Measurements from ENCODE around the gene DDIT4L.
"Not testable (repeated sequence)": the region's sequence is repeated elsewhere in the genome, so short reads cannot be mapped to it uniquely, and the experiment has no call there.

DDIT4L gene, protein sequence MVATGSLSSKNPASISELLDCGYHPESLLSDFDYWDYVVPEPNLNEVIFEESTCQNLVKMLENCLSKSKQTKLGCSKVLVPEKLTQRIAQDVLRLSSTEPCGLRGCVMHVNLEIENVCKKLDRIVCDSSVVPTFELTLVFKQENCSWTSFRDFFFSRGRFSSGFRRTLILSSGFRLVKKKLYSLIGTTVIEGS

DNA sequence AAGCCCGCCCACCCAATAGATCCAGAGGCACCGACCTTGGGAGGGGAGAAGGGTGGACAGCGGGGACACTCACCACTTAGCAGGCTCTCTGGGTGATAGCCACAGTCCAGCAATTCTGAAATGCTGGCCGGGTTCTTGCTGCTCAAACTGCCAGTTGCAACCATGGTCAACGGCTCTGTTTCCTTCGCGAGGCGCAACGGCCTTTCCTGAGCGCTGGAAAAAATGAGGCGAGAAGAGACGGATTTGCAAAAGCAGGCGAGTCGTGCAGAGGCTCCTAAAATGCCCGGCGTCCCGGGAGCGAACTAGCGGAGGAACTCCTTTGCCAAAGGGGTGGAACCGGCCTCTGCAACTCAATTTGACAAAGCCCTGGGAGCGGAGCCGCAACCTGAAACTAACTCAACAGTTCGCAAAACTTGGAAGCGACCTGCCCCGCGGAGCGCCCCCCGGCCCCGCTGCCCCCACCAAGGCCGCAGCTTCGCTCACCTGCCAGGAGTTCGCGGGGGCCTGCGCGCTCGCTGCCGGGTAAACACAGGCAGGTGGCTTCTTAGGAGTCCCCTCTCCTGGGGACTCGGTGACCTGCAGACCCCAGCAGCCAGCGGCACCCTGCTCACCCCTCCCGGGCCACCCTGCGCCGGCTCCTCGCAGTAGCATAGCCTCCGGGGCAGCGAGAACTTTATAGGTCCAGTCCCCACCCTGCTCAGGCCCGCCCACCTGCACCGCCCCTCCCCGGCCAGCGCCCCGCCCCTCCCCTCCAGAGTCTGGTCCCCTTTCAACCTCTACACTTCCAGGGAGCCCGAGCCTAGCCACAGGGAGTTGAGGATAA is at the start of gene DDIT4L:
Gene DDIT4L, minus strand, starts transcription at position 649 of the 823 bp plus-strand sequence. Its CDS starts 485 bp downstream, at position 164.
- no peak for DNase-seq

DNA sequence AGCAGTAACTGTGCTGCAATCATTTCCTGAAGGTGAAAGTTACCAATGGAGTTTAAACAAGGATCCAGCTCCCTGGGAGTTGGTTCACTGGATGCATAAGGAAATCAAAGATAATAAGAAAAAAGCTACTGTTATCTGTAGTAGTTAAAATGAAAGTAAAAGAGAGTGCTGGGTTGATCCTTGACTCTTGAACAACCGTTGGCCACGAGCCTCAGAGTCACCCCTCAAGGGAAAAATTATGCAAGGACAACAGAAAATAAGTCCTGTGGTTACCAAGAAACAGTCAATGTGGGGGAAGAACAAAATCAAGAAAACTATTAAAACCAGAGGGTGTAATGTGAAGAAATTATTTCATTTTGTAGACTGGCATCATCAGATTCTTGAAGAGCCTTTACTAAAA is 49.7 kb upstream of the DDIT4L start:
- DNase-seq: no peak

DNA sequence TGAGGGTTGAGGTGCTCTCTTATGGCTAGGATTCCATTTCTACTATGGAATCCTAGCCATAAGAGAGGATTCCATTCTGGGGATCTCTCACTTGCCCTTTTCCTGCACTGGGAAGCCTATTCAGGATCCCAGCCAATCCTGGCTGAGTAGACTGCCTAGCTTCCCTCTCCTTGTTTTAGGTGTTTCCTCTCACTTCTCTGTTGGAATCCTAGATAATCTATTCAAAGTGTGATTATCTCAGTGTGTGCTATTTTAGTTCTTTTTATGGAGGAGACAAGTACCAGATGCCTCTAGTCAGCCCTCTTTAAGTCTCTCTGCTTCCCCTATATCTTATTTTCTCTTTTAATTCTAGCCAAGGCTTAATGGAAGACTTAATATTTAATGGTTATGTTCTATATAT is 34.5 kb upstream of the DDIT4L start:
- DNase-seq: no peak

DNA sequence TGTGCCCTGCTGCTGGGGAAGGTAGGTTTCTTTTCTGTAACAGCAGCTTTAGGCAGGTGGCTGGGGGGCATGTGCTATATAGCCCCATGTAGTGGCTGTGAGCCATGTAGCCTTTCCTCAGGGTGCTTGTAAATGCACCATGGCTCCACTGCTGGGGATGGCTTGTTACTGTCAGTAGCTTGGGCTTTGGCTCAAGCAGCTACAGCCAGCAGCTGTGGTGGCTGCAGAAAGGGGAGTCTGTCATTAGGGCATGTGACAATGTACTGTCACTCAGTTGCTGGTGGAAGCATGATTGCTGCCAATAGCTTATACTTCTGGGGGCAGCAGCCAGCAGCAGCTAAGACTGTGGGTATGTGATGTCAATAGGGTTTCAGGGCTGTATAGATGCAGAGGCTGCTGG is 33.9 kb upstream of the DDIT4L start:
- DNase-seq: no peak

DNA sequence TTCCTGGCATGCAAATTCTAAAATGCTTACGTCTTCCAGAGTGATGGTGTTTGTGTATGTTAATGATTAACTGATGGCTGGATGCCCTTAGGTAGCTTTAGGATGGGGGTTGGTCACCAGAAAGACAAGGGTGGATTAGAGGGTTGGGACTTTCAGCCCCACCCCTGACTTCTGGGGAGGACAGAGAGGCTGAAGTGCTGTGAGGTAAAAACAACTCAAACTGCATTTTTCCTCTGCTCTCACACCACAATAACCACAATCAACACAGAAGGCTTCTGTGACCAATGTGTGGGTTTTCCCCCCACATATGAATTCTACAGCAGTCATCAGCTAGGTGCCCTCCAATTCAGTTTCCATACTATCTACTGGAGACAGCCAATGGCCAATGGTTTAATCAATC is 18.7 kb upstream of the DDIT4L start:
- no peak for DNase-seq

DNA sequence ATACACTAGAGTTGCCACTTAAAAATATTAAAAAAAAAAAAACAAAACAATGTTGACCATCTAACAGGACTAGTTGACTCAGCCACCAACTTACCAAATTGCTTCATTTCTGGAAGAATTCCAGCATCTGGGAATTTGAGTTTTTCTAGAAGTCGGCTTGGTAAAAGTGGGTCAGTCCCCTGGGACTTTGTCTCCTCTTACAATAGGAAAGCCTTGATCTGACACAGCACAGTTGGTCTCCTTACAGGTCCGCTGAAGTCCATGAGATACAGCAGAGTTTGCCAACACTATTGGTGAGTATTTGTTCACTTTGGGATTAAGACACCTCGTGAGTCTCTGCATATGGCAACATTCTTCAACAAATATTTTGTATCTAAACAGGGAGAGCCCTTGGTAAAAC is 18.2 kb upstream of the DDIT4L start:
- DNase-seq: no peak

DNA sequence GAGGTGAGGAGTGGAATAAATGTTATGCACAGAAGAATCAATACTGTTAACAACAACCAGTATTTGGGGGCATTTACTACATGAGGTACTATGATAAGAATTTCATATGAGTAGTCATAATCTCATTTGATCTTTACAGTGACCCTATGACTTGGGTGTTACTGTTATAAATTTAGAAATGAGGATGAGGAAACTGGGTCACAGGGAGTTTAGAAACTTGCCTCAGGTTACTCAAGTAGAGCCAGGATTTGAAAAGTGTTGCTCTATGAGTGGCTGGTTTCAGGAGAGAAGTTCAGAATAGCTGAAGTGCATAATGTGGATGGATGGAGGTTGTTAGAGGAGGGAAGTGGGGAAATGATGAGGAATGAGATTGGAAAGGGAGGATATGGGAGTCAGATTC is 16.6 kb upstream of the DDIT4L start:
- DNase-seq: no peak

DNA sequence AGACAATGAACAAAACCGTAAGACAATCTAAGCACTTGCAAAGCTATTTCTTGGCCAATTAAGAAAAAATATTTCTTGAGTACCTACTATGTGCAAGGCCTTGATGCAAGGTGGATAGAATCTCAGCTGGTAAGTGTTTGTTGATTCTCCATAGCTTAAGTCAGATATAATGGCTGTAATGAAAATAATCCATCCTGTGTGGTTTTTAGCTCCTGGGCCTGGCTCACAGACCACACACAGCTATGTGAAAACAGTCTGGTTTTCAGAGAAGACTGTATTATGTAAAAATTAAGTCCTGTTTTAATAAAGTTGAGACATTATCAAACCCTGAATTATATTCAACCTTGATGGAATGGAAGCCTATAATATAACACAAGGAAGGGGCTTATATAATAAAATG is 7.8 kb upstream of the DDIT4L start:
- no peak for DNase-seq

DNA sequence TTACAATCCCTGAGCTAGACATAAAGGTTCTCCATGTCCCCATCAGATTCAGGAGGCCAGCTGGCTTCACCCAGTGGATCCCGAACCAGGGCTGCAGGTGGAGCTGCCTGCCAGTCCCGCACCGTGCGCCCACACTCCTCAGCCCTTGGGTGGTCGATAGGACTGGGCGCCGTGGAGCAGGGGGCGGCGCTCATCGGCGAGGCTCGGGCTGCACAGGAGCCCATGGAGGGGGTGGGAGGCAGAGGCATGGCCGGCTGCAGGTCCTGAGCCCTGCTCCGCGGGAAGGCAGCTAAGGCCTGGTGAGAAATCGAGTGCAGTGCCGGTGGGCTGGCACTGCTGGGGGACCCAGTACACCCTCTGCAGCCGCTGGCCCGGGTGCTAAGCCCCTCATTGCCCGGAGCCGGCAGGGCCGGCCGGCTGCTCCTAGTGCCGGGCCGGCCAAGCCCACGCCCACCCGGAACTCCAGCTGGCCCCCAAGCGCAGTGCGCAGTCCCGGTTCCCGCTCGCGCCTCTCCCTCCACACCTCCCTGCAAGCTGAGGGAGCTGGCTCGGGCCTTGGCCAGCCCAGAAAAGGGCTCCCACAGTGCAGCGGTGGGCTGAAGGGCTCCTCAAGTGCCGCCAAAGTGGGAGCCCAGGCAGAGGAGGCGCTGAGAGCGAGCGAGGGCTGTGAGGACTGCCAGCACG is 6.3 kb upstream of the DDIT4L start:
- DNase-seq: not testable (repeated sequence)

DNA sequence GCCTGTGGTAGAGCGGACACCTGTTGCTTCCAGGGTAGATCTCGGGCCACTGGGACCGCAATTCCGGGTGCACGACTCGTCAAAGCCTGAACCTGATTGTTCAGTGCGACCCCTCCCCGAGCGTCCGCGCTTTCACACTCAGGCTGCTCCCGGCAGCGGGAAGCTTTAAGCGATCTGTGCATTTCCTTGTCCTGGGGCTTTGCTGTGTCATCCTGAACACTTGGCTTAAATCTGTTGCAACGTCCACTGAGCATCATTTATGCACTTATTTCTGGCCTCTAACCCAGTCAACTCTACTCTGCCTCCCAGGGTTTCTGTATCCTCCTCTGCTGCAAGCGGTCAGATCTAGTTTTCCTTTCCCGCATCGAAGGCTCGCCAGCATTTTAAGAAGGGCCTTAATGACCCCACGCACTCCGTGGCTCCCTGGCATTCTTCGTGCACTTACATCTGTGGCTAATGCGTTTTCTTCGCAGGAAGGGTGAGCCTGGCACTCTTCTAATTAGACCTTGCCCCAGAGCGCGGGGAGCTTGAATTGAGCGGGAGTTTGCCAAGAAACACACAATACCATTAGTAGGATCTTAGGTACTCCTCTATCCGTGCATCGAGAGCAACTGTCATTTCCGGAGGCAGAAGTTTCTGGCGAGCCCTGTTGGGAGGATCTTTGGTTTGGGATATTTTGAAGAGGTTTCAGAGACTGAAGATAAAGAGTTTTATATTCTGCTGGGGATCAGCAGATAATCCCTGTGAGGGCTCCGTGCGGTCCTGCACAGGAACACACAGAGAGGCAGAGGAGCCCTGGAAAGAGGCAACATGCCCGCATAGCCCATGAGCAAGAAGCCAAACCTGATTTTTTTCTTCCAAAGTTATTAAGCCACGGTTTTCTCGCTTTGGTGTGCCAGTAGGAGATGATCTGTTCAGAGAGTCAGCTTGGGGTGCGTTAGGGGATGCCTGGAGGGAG is 654 bp upstream of the DDIT4L start:
- DNase-seq: no peak

DNA sequence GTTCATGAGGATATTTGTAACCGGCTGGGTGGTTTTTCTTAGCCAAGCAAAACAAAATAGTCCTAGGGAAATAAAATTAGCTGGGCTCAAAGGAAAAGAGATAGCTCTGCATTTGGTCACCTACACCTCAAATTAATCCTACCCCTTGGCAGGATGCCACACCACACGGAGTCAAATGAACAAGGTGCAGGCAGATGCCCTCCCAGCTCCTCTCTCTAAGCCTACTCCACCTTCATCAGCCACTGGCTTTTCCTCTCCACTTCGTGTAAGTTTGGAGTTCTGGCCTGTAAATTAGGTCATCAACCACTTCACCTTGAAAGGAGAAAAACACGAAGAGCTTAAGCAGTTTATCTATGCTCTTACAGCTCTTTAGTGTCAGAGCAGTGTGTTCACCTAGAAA is 1.4 kb downstream of the DDIT4L start:
- no peak for DNase-seq

DNA sequence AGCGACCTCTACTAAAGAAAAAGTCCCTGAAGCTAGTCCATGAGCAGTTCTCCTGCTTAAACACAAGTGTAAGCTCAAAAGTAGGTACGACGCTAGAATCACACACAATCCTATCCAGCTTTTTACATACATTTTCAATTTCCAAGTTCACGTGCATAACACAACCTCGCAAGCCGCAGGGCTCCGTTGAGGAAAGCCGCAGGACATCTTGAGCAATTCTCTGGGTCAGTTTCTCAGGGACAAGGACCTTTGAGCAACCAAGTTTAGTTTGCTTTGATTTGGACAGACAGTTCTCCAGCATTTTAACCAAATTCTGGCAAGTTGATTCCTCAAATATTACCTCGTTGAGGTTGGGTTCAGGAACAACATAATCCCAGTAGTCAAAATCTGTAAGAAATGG is 2.5 kb downstream of the DDIT4L start:
- DNase-seq: no peak

DNA sequence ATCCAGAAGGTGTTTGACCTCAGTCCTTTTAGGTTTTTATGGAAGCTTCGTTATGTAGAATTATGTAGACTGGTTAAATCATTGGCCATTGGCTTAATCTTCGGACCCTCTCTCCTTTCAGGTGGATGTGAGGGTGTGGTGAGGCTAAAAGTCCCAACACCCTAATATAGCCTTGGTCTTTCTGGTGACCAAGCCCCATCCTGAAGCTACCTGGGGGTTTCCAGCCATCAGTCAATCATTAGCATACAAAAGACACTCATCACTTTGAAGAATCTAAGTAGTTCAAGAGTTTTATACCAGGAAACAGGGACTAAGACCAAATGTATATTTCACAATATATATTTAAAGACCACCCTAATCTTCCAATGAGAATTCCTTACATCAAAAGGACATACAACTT is 5.5 kb downstream of the DDIT4L start:
- DNase-seq: no peak

DNA sequence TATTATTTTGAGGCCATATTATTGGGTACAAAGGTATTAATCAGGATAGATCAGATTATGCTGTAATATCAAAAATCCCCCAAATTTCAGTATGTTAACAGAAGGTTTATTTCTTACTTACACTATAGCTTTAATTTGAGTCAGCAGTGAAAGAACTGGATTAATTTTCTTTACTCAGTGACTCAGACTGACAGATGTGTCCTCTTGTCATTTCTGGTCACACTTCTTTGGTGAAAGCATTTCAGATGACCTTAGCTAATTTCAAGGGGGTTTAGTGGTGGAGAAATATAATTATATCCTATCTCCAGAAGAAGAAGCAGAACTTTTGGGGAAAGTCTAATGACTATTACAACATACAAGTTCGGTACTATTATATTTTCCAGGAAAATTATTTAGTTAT is 12.4 kb downstream of the DDIT4L start:
- no peak for DNase-seq

DNA sequence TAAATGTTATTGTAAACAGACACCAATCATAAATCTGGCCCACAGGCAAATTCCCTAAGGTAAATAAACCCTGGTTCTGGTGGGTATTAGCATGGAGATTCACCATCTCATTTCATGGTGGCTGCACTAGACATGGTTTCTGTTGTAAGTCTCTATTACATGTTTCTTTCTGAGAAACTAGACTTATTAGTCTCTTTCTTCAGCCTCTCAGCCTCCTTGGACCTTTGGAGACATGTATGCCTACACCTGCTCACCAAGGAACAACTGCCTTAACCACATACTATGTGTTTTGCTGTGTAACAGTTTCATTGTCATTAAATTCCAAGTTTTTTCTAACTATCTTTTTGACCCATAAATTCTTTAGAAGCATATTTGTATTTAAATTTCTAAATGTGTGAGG is 13.1 kb downstream of the DDIT4L start:
- DNase-seq: no peak

DNA sequence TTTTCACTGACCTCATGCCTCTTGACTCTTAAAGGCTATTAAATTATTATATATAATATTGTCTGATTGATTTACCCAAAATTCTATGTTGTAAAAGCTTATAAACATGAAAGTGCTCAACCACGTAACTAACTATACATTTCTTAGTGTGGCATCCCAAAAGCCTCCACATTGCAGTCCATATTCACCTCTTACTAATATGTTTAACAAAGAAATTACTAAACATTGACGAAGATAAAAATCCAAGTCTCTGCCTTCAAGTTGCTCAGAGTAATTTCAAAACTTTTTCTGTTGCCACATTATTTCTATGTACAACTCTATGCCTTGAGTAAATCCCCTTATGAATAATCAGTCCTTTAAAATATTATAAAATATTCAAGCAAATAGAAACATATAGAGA is 14.4 kb downstream of the DDIT4L start:
- no peak for DNase-seq

DNA sequence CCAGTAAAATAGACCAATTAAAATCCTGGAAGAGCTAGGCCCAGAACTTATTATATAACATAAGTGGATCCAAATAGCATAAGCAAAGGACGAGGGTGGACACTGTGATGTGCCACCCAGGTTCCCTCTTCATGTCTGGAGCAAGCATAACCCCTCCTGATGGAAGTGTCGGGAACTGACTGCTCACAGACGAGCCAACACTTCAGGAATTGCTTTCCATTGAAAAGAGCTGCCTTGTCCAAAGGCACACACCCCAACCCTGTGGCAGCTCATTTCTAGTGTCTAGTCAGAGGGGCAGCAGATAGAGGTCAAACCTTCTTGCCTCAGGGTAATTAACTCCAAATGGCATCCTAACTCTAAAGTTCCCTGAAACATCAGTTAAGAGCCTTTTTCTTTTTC is 15.3 kb downstream of the DDIT4L start:
- no peak for DNase-seq

DNA sequence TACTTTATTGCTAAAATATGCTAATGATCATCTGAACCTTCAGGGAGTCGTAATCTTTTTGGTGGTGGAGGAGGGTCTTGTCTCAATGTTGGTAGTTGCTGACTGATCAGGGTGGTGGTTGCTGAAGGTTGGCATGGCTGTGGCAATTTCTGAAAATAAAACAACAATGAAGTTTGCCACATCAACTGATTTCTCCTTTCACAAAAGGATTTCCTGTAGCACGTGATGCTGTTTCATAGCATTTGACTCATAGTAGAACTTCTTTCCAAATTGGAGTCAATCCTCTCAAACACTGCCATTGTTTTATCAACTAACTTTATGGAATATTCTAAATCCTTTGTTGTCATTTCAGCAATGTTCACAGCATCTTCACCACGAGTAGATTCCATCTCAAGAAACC is 19.3 kb downstream of the DDIT4L start:
- no peak for DNase-seq

DNA sequence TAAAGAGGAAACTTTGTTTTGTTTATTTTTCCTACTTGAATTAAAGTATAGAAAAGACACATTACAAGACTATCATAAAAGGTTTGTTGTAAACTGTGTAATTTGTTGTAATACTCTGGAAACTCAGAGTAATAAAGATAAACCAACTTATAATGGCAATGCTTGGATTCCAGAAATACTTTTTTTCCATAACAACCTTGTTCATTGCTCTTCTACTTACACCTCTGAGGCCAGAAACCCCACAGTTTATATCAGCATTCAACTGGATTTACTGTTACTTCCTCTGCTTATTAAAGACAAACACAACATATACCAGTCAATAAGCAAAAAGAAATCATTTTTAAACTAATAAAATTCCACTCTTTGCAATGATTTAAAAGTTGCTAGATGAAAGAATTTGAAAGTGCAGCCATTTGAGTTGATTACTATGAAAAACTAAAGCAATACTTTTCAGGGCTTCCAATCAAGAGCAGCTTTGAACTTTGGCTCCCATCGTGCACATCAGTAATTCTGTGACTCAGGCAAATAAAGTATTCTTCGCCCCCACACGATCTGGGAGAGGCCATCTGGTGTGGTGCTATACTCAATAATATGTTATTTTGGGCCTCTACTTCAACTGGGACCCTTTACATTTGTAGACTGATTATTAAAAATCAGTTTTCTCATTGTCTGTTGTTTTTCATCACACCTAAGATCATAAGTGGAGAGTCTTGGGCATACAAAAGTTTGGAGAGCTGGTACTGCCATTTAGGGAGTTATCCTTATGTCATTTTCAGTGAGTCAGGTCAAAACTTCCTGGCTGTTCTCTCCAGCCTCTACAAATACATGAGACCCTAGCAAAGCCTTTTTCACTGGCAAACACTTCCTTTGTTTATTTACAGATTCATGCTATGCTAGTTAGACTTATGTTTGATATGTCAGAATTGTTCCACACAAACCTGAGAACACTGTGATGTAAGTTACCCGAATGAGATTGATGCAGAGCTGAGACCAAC is 20.5 kb downstream of the DDIT4L start:
- no peak for DNase-seq

DNA sequence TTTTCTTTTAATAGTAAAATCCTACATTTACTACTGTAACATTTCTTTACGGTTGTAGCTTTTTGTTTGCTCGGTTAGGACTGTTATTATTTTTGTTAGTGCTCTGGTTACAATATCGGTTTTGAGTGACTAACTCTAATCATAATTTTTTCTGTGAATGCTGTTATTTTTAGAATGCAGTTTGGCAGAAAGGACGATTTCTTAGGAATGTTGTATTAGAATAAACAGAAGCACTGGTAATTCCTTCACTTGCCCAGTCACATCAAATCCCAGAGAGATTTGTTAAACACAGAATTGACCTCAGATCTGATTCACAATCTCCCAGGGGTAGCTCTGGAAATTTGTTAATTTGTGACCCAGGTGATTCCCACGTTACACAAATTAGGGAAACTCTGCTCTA is 21.7 kb downstream of the DDIT4L start:
- no peak for DNase-seq

DNA sequence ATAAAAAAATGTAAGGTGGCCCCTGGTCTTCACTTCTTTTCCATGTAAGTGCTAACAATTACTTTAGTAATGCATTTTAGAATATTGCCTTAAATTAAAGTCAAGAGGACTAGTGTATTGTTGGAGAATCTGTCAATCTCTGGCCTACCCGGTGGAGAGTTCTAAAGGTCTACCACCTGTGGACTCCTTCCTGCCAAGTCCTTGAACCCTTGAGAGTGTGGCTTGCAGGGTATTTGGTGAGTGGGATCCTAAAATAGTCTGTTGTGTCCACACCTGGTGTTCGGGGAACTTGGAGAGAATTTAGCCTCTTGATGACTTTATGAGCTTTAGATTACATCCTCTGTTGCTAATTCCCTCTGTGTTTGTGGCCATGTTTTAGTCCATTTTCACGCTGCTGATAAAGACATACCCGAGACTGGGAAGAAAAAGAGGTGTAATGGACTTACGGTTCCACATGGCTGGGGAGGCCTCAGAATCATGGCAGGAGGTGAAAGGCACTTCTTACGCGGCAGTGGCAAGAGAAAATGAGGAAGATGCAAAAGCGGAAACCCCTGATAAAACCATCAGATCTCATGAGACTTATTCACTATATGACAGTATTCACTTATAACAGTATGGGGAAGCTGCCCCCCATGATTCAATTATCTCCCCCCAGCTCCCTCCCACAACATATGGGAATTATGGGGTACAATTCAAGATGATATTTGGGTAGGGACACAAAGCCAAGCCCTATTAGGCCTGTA is 23.8 kb downstream of the DDIT4L start:
- DNase-seq: no peak
